Measurements from ENCODE around the gene TMEM190.

GRCh38 chr19:55360902-55361301 is 15.7 kb upstream of the TMEM190 start:
- TF ChIP-seq, protein P1, sequence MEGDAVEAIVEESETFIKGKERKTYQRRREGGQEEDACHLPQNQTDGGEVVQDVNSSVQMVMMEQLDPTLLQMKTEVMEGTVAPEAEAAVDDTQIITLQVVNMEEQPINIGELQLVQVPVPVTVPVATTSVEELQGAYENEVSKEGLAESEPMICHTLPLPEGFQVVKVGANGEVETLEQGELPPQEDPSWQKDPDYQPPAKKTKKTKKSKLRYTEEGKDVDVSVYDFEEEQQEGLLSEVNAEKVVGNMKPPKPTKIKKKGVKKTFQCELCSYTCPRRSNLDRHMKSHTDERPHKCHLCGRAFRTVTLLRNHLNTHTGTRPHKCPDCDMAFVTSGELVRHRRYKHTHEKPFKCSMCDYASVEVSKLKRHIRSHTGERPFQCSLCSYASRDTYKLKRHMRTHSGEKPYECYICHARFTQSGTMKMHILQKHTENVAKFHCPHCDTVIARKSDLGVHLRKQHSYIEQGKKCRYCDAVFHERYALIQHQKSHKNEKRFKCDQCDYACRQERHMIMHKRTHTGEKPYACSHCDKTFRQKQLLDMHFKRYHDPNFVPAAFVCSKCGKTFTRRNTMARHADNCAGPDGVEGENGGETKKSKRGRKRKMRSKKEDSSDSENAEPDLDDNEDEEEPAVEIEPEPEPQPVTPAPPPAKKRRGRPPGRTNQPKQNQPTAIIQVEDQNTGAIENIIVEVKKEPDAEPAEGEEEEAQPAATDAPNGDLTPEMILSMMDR (IDR thresholded peaks at IDR 0.05): no peak
- TF ChIP-seq POLR2A (IDR thresholded peaks at IDR 0.05): no peak

Data from heart left ventricle (tissue), 13 donors.